Subcutaneous abdominal adipose tissue (tissue), 5 donors: ENCODE measurements around the gene LY6G6C.
A peak's percentile ranks its signal among the peaks of the same experiment; 100 is the strongest.

Source experiments
- H3K27ac ChIP-seq: one replicate; pipeline ENCODE4 v1.7.0; 2013; ENCODE audit warnings: low read depth, mild to moderate bottlenecking, inconsistent platforms, low read length, moderate library complexity
- H3K27me3 ChIP-seq, 5 donors: one replicate each; pipeline ENCODE4 v1.7.0; 2013; ENCODE audit warnings: low read length in 5 of 5, inconsistent platforms in 1 of 5; ENCODE audit not compliant: control insufficient read depth in 5 of 5, insufficient read depth in 4 of 5
- H3K36me3 ChIP-seq, 5 donors: one replicate each; pipeline ENCODE4 v1.7.0; 2013; ENCODE audit warnings: low read length in 5 of 5; ENCODE audit not compliant: control insufficient read depth in 5 of 5, insufficient read depth in 5 of 5
- H3K4me1 ChIP-seq, 5 donors: one replicate each; pipeline ENCODE4 v1.7.0; 2013; ENCODE audit warnings: low read length in 5 of 5, mild to moderate bottlenecking in 3 of 5, moderate library complexity in 1 of 5; ENCODE audit not compliant: control insufficient read depth in 5 of 5, insufficient read depth in 5 of 5
- H3K4me3 ChIP-seq, 5 donors: one replicate each; pipeline ENCODE4 v1.7.0; 2013; ENCODE audit warnings: low read length in 5 of 5, low read depth in 1 of 5
- H3K9ac ChIP-seq, 5 donors: one replicate each; pipeline ENCODE4 v1.7.0; 2013; ENCODE audit warnings: low read length in 5 of 5, mild to moderate bottlenecking in 4 of 5, moderate library complexity in 3 of 5
- H3K9me3 ChIP-seq, 5 donors: one replicate each; pipeline ENCODE4 v1.7.0; 2013; ENCODE audit warnings: low read length in 5 of 5; ENCODE audit not compliant: control insufficient read depth in 5 of 5
- donor health status: healthy.
- donor health status: healthy.
- donor health status: healthy.
- donor health status: healthy.
- donor health status: healthy.

Gene LY6G6C

GRCh38 chr6:31721351-31722020, at the start of gene LY6G6C:
LY6G6C (minus strand) TSS chr6:31721746; CDS start chr6:31721679, 67 bp downstream.
- Histone ChIP-seq H3K9me3 (no peaks in the 10 kb centered on the region), H3K27ac (no peak within 1 kb of the TSS), H3K36me3 (peaks cover 8 to 18% (median 11%) of the 10 kb centered on the region in 5 donors), H3K4me3 (no peak within 1 kb of the TSS), H3K9ac (no peak within 1 kb of the TSS), H3K4me1 (peaks cover 0 to 9% (median 5%) of the 10 kb centered on the region in 5 donors), H3K27me3 (no peaks in the 10 kb centered on the region)

DNA sequence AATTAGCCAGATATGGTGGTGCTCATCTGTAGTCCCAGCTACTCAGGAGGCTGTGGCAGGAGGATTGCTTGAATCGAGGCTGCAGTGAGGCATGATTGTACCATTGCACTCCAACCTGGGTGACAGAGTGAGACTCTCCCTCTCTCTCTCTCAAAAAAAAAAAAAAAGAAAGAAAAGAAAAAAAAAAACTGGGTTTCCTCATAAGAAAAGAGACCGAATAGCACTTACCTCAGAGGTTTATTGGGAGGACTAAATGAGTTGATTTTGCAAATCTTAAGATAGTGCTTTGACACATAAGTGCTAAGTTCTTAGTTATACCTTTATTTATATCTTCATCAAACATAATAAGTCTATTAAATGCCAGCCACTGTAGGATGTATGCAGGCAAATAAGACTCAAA, 49.3 kb upstream of the LY6G6C start:
- H3K4me3 ChIP-seq: no peak overlapping the region
- H3K9me3 ChIP-seq: no peaks in the 10 kb centered on the region
- no peak overlapping the region for H3K27ac ChIP-seq
- H3K27me3 ChIP-seq: no peaks in the 10 kb centered on the region
- H3K4me1 ChIP-seq: peaks cover 2 to 30% (median 14%) of the 10 kb centered on the region in 5 donors
- H3K9ac ChIP-seq: no peak overlapping the region
- no peaks in the 10 kb centered on the region for H3K36me3 ChIP-seq

- Histone ChIP-seq H3K4me3 (no peak overlapping the region), H3K9ac (no peak overlapping the region), H3K4me1 (peaks cover 2 to 30% (median 15%) of the 10 kb centered on the region in 5 donors), H3K27me3 (no peaks in the 10 kb centered on the region), H3K36me3 (no peaks in the 10 kb centered on the region), H3K9me3 (no peaks in the 10 kb centered on the region), H3K27ac (no peak overlapping the region)
Measured at GRCh38 chr6:31769684-31770371, 48.3 kb upstream of the LY6G6C start.

DNA sequence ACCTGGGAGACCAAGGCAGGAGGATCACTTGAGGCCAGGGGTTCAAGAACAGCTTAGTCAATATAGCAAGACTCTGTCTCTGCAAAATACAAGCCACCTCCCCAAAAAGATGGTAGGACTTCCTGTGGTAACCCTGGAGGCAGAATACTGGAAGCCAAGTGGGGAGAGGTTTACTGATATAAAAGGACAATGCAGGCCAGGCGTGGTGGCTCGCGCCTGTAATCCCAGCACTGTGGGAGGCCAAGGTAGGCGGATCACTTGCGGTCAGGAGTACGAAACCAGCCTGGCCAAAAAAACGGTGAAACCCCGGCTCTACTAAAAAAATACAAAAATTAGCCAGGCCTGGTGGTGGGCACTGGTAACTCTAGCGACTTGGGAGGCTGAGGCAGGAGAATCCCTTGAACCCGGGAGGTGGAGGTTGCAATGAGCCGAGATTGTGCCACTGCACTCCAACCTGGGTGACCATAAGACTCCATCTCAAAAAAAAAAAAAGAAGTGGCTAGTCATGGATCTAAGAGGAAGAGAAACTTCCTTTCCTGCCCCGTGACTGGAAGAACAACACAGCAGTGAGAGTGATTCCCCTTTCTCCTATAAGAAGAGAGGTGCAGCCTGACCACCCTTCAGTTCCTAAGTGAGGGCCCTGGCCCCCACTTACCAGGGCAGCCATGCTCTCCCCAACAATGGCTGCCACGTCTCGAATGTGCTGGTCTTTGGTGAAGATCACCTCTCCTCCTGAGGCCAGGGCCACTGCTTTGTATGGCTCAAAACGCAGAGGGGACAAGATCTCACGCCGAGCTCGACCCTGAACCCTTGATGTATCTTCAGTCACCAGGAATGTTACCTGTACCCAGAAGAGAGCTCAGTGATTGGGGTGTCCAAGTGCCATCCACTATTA, 47.1 kb upstream of the LY6G6C start:
- no peaks in the 10 kb centered on the region for H3K27me3 ChIP-seq
- no peaks in the 10 kb centered on the region for H3K36me3 ChIP-seq
- H3K4me1 ChIP-seq: peaks cover 2 to 30% (median 15%) of the 10 kb centered on the region in 5 donors
- H3K4me3 ChIP-seq: no peak overlapping the region
- no peaks in the 10 kb centered on the region for H3K9me3 ChIP-seq
- H3K9ac ChIP-seq: no peak overlapping the region
- H3K27ac ChIP-seq: no peak overlapping the region

DNA sequence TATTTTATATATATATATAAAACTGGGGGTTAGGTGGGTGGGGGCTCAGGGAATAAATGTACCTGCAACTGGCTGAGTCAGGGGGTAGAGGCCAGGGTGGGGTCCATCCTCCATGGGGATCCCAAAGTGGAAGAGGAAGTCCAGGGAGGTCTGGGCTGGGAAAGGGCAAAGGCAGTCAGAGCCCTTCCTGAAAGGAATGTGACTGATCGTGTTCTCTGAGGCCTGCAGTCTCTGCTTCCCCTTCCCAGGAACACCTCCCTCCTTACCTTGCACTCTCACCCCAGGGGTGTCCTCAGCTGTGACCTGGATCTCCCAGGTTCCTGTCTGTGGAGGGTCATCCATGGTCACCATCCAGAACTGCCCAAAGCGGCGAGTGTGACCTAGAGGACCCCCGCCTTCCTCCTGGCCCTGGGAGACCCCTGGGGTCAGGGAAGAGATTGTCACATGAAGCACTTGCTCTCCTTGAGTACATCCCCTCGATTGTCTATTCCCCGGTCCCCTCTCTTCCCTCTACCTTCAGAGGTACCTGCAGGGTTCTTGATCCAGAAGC, 45.6 kb upstream of the LY6G6C start:
- Histone ChIP-seq H3K27ac (no peak overlapping the region), H3K9me3 (no peaks in the 10 kb centered on the region), H3K36me3 (peaks cover 0 to under 1% (median 0%) of the 10 kb centered on the region in 5 donors), H3K4me3 (no peak overlapping the region), H3K4me1 (peaks cover 4 to 33% (median 15%) of the 10 kb centered on the region in 5 donors), H3K9ac (no peak overlapping the region), H3K27me3 (no peaks in the 10 kb centered on the region)

- Histone ChIP-seq H3K36me3 (peaks cover 0 to 10% (median 3%) of the 10 kb centered on the region in 5 donors), H3K27me3 (no peaks in the 10 kb centered on the region), H3K9me3 (no peaks in the 10 kb centered on the region), H3K4me1 (peaks cover 4 to 33% (median 15%) of the 10 kb centered on the region in 5 donors), H3K9ac (peak overlapping the region in 2 of 5 donors; percentile 47 to 52), H3K27ac (no peak overlapping the region), H3K4me3 (peak overlapping the region; percentile 31 to 58 (median 40))
Measured at GRCh38 chr6:31765910-31766794, 44.6 kb upstream of the LY6G6C start.

DNA sequence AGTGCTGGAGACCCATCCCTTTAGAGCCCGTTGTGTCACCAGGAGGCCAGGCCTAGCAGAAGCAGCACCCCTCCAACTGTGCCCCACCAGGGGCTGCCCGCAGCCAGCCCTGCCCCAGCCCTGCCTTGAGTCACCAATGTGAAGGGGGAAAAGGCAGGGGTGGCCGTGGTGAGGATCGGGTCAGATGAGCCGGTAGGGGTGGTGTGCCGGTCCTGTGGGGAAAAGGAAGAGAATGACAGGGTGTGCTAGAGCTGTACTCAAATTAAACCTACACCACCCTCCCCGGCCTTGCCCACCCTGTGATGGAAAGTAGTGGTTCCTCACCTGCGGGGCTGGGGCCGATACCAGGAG, 44.0 kb upstream of the LY6G6C start:
- Histone ChIP-seq H3K4me1 (peaks cover 4 to 33% (median 15%) of the 10 kb centered on the region in 5 donors), H3K36me3 (peaks cover 1 to 16% (median 4%) of the 10 kb centered on the region in 5 donors), H3K27ac (no peak overlapping the region), H3K9ac (no peak overlapping the region), H3K9me3 (no peaks in the 10 kb centered on the region), H3K27me3 (no peaks in the 10 kb centered on the region), H3K4me3 (no peak overlapping the region)

GRCh38 chr6:31764198-31764597, 42.7 kb upstream of the LY6G6C start:
- H3K4me3 ChIP-seq: no peak overlapping the region
- no peak overlapping the region for H3K27ac ChIP-seq
- peaks cover 3 to 29% (median 12%) of the 10 kb centered on the region in 5 donors for H3K36me3 ChIP-seq
- no peaks in the 10 kb centered on the region for H3K9me3 ChIP-seq
- H3K27me3 ChIP-seq: no peaks in the 10 kb centered on the region
- H3K9ac ChIP-seq: no peak overlapping the region
- H3K4me1 ChIP-seq: peaks cover 4 to 24% (median 13%) of the 10 kb centered on the region in 5 donors

DNA sequence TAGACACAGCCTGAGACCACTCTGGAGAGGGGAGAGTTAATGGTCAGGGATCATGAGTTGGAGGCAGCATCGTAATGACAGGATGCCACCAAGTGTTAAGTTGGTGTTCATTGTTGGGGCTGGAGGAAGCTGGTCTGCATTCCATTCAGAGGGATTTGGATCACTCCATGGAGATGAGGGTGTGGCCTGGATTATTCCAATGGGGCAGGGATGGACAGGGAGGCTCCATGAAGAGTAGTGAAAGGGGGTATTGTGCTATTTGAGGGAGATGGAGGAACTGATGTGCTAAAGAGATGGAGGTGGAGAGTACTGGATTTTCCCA, 42.0 kb upstream of the LY6G6C start:
- H3K9me3 ChIP-seq: no peaks in the 10 kb centered on the region
- peaks cover 3 to 35% (median 12%) of the 10 kb centered on the region in 5 donors for H3K36me3 ChIP-seq
- H3K27ac ChIP-seq: no peak overlapping the region
- peaks cover 4 to 24% (median 13%) of the 10 kb centered on the region in 5 donors for H3K4me1 ChIP-seq
- H3K4me3 ChIP-seq: no peak overlapping the region
- no peaks in the 10 kb centered on the region for H3K27me3 ChIP-seq
- no peak overlapping the region for H3K9ac ChIP-seq
